ENCODE measurements around the gene SP2.

Gene SP2

GRCh38 chr17:47942568-47942967 is 46.5 kb downstream of the SP2 start:
- Histone ChIP-seq H3K27ac (ENCODE audit: low read length) (no peak overlapping the region), H3K4me3 (ENCODE audit: low read length) (peak overlapping the region; percentile 82), H2AFZ (ENCODE audit: low read depth, low read length) (no peak overlapping the region), H3K4me2 (ENCODE audit: low read length) (peak overlapping the region; percentile 99), H3K9ac (ENCODE audit: low read length) (peak overlapping the region; percentile 81), H3K9me3 (ENCODE audit: insufficient read depth, low read length) (no peaks in the 10 kb centered on the region), H3K4me1 (ENCODE audit: low read length) (peaks cover 31% of the 10 kb centered on the region), H3K36me3 (replicated peaks; ENCODE audit: low read depth, low read length) (peaks cover 31% of the 10 kb centered on the region), H3K27me3 (ENCODE audit: low read depth, low read length) (no peaks in the 10 kb centered on the region), H4K20me1 (ENCODE audit: insufficient read depth, low read length) (no peaks in the 10 kb centered on the region), H3K79me2 (ENCODE audit: low read length) (peaks cover 28% of the 10 kb centered on the region)
- TF ChIP-seq EZH2phosphoT487 (IDR thresholded peaks at IDR 0.05; ENCODE audit: low read depth) = no peak
- TF ChIP-seq, protein P1, sequence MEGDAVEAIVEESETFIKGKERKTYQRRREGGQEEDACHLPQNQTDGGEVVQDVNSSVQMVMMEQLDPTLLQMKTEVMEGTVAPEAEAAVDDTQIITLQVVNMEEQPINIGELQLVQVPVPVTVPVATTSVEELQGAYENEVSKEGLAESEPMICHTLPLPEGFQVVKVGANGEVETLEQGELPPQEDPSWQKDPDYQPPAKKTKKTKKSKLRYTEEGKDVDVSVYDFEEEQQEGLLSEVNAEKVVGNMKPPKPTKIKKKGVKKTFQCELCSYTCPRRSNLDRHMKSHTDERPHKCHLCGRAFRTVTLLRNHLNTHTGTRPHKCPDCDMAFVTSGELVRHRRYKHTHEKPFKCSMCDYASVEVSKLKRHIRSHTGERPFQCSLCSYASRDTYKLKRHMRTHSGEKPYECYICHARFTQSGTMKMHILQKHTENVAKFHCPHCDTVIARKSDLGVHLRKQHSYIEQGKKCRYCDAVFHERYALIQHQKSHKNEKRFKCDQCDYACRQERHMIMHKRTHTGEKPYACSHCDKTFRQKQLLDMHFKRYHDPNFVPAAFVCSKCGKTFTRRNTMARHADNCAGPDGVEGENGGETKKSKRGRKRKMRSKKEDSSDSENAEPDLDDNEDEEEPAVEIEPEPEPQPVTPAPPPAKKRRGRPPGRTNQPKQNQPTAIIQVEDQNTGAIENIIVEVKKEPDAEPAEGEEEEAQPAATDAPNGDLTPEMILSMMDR (IDR thresholded peaks at IDR 0.05; ENCODE audit: low read depth, low read length) = no peak

- no peaks in the 10 kb centered on the region for H3K9me3 ChIP-seq (ENCODE audit: insufficient read depth, low read length)
- H2AFZ ChIP-seq (ENCODE audit: low read depth, low read length) = no peak overlapping the region
- H3K36me3 ChIP-seq (replicated peaks; ENCODE audit: low read depth, low read length) = peaks cover 44% of the 10 kb centered on the region
- no peak for TF ChIP-seq EZH2phosphoT487 (IDR thresholded peaks at IDR 0.05; ENCODE audit: low read depth)
- TF ChIP-seq, protein P1 (IDR thresholded peaks at IDR 0.05; ENCODE audit: low read depth, low read length) = no peak
- H4K20me1 ChIP-seq (ENCODE audit: insufficient read depth, low read length) = no peaks in the 10 kb centered on the region
- no peak overlapping the region for H3K27ac ChIP-seq (ENCODE audit: low read length)
- H3K4me2 ChIP-seq (ENCODE audit: low read length) = no peak overlapping the region
- H3K4me3 ChIP-seq (ENCODE audit: low read length) = no peak overlapping the region
- H3K27me3 ChIP-seq (ENCODE audit: low read depth, low read length) = no peaks in the 10 kb centered on the region
- H3K4me1 ChIP-seq (ENCODE audit: low read length) = peaks cover 49% of the 10 kb centered on the region
- H3K79me2 ChIP-seq (ENCODE audit: low read length) = peaks cover 28% of the 10 kb centered on the region
- no peak overlapping the region for H3K9ac ChIP-seq (ENCODE audit: low read length)
Observed at GRCh38 chr17:47945080-47945479, 49.0 kb downstream of the SP2 start.

GRCh38 chr17:47945529-47946508 is 49.8 kb downstream of the SP2 start:
- Histone ChIP-seq H3K27ac (ENCODE audit: low read length) (peak overlapping the region; percentile 22; the same call in 1 of the 2 replicates), H3K27me3 (ENCODE audit: low read depth, low read length) (no peaks in the 10 kb centered on the region), H2AFZ (ENCODE audit: low read depth, low read length) (no peak overlapping the region), H3K4me1 (ENCODE audit: low read length) (peaks cover 43% of the 10 kb centered on the region), H3K4me2 (ENCODE audit: low read length) (no peak overlapping the region), H3K9ac (ENCODE audit: low read length) (no peak overlapping the region), H3K79me2 (ENCODE audit: low read length) (peaks cover 28% of the 10 kb centered on the region), H4K20me1 (ENCODE audit: insufficient read depth, low read length) (no peaks in the 10 kb centered on the region), H3K4me3 (ENCODE audit: low read length) (no peak overlapping the region), H3K36me3 (replicated peaks; ENCODE audit: low read depth, low read length) (peaks cover 45% of the 10 kb centered on the region), H3K9me3 (ENCODE audit: insufficient read depth, low read length) (no peaks in the 10 kb centered on the region)
- TF ChIP-seq EZH2phosphoT487 (IDR thresholded peaks at IDR 0.05; ENCODE audit: low read depth) = no peak
- TF ChIP-seq, protein P1 (IDR thresholded peaks at IDR 0.05; ENCODE audit: low read depth, low read length) = no peak

DNA sequence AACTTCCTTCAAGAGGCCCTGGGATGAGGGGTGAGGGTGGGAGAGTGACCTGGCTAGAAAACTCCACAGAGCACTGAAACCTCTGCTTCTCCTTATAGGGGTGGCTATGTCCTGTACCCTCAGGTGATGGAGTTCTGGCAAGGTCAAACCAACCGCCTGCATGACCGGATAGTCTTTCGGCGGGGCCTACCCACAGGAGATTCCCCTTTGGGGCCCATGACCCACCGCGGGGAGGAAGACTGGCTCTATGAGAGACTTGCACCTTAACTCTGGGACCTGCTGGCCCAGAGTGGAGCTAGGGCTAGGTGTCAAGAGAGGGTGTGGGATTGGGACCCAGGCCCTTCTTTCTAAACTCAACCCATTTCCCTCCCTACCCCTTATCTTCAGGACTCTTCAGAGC is 50.5 kb downstream of the SP2 start:
- Histone ChIP-seq H3K36me3 (replicated peaks; ENCODE audit: low read depth, low read length) (peaks cover 45% of the 10 kb centered on the region), H3K27me3 (ENCODE audit: low read depth, low read length) (no peaks in the 10 kb centered on the region), H4K20me1 (ENCODE audit: insufficient read depth, low read length) (no peaks in the 10 kb centered on the region), H3K4me3 (ENCODE audit: low read length) (no peak overlapping the region), H3K27ac (ENCODE audit: low read length) (0 out of 2 replicates have a peak overlapping the region, but pooled peaks have one; percentile 22), H3K9ac (ENCODE audit: low read length) (no peak overlapping the region), H3K4me1 (ENCODE audit: low read length) (peaks cover 39% of the 10 kb centered on the region), H3K4me2 (ENCODE audit: low read length) (no peak overlapping the region), H2AFZ (ENCODE audit: low read depth, low read length) (no peak overlapping the region), H3K9me3 (ENCODE audit: insufficient read depth, low read length) (no peaks in the 10 kb centered on the region), H3K79me2 (ENCODE audit: low read length) (peaks cover 24% of the 10 kb centered on the region)
- TF ChIP-seq, protein P1 (IDR thresholded peaks at IDR 0.05; ENCODE audit: low read depth, low read length) = no peak
- TF ChIP-seq EZH2phosphoT487 (IDR thresholded peaks at IDR 0.05; ENCODE audit: low read depth) = no peak

Data from OCI-LY3 (cell line).